Liver (tissue), 9 donors: Measurements from ENCODE around the gene ABHD12. TPM values are rescaled to one million over a fixed set of nuclear protein-coding genes. Genes with fewer than 3 reads are reported as not detected.

Experiments
- DNase-seq: peaks from one replicate; pipeline ENCODE4 v3.0.0-alpha.2; 2017; ENCODE audit warnings: low spot score
- H3K27ac ChIP-seq, 2 donors: one replicate each; pipeline ENCODE4 v1.7.0; 2013; ENCODE audit warnings: inconsistent platforms in 2 of 2, low read length in 2 of 2, control low read depth in 1 of 2, low read depth in 1 of 2, mild to moderate bottlenecking in 1 of 2
- H3K27me3 ChIP-seq, 4 donors: one replicate each; pipeline versions ENCODE4 v1.6.1 to v1.7.0; 2013; ENCODE audit warnings: low read length in 3 of 4, inconsistent platforms in 1 of 4, mild to moderate bottlenecking in 1 of 4, moderate library complexity in 1 of 4; ENCODE audit not compliant: control insufficient read depth in 4 of 4, insufficient read depth in 4 of 4
- H3K36me3 ChIP-seq, 4 donors: one replicate each; pipeline versions ENCODE4 v1.6.1 to v1.7.0; 2013; ENCODE audit warnings: low read length in 3 of 4, mild to moderate bottlenecking in 3 of 4, low read depth in 1 of 4, moderate library complexity in 1 of 4; ENCODE audit not compliant: control insufficient read depth in 4 of 4, insufficient read depth in 3 of 4
- H3K4me1 ChIP-seq, 4 donors: one replicate each; pipeline versions ENCODE4 v1.6.1 to v1.7.0; 2013; ENCODE audit warnings: low read length in 3 of 4, mild to moderate bottlenecking in 3 of 4, moderate library complexity in 1 of 4; ENCODE audit not compliant: control insufficient read depth in 4 of 4, insufficient read depth in 4 of 4
- H3K4me3 ChIP-seq, 3 donors: one replicate each; pipeline versions ENCODE4 v1.6.1 to v1.7.0; 2013; ENCODE audit warnings: low read length in 3 of 3, control low read depth in 1 of 3, low read depth in 1 of 3, mild to moderate bottlenecking in 1 of 3
- H3K9ac ChIP-seq, 2 donors: one replicate each; pipeline ENCODE4 v1.7.0; 2013; ENCODE audit warnings: low read length in 2 of 2, mild to moderate bottlenecking in 2 of 2, moderate library complexity in 2 of 2, control low read depth in 1 of 2, low read depth in 1 of 2
- H3K9me3 ChIP-seq, 4 donors: one replicate each; pipeline versions ENCODE4 v1.6.1 to v1.7.0; 2013; ENCODE audit warnings: low read length in 3 of 4; ENCODE audit not compliant: control insufficient read depth in 4 of 4
- EGR1 ChIP-seq, 2 donors: IDR thresholded peaks; 2 replicates each; pipeline ENCODE4 v1.6.1; 2016 to 2018; ENCODE audit warnings: antibody characterized with exemption in 2 of 2, low read depth in 2 of 2
- FOXA1 ChIP-seq: IDR thresholded peaks from 2 replicates; pipeline ENCODE4 v1.6.1; 2016; ENCODE audit warnings: antibody characterized with exemption
- GABPA ChIP-seq, 2 donors: IDR thresholded peaks in 1 of 2; conservative IDR thresholded peaks in 1 of 2; 2 replicates each; pipeline ENCODE4 v1.6.1; 2016; ENCODE audit warnings: antibody characterized with exemption in 2 of 2, mild to moderate bottlenecking in 1 of 2, moderate library complexity in 1 of 2
- HNF4A ChIP-seq, 2 donors: conservative IDR thresholded peaks; 2 replicates each; pipeline ENCODE4 v1.6.1; 2016; ENCODE audit warnings: antibody characterized with exemption in 2 of 2, mild to moderate bottlenecking in 2 of 2
- JUND ChIP-seq, 2 donors: IDR thresholded peaks; 2 replicates each; pipeline ENCODE4 v1.6.1; 2016; ENCODE audit warnings: antibody characterized with exemption in 2 of 2
- NR2F2 ChIP-seq: IDR thresholded peaks from 2 replicates; pipeline ENCODE4 v1.6.1; 2016; ENCODE audit warnings: antibody characterized with exemption
- RAD21 ChIP-seq, 2 donors: IDR thresholded peaks; 2 replicates each; pipeline ENCODE4 v1.6.1; 2016; ENCODE audit warnings: antibody characterized with exemption in 2 of 2, mild to moderate bottlenecking in 2 of 2
- TAF1 ChIP-seq: conservative IDR thresholded peaks from 2 replicates; pipeline ENCODE4 v1.6.1; 2016; ENCODE audit warnings: antibody characterized with exemption, mild to moderate bottlenecking
- WGBS: extraction: QIAGEN DNeasy Blood & Tissue Kit; methylation state at CpG from one replicate; pipeline ENCODE4 v1.1.7; 2013; 5-methylcytosine and 5-hydroxymethylcytosine counted together
- polyA plus RNA-seq, 2 donors: library from polyadenylated mRNA; stranded (reverse) in 1 of 2; unstranded in 1 of 2; fragments of 200-250 nt in 1 of 2; fragments of >200 nt in 1 of 2; fragmentation: Nextera tagmentation in 1 of 2; extraction: Ambion mirVana in 1 of 2; gene quantifications; one replicate each; pipeline versions ENCODE4 v1.2.1 to v1.2.3, GENCODE V29; 2013 to 2015
- total RNA-seq, 2 donors: library from RNA; depleted of rRNA; stranded (reverse); fragments of >200 nt; gene quantifications; one replicate each; pipeline ENCODE4 v1.2.3, GENCODE V29; 2014
- TF ChIP-seq, protein P1 (sequence below): IDR thresholded peaks from 2 replicates; pipeline ENCODE4 v1.6.1; 2016; ENCODE audit warnings: antibody characterized with exemption, mild to moderate bottlenecking
- TF ChIP-seq, protein P2 (sequence below): IDR thresholded peaks from 2 replicates; pipeline ENCODE4 v1.6.1; 2016; ENCODE audit warnings: antibody characterized with exemption
- donor health status: healthy.
- donor health status: healthy.
- donor health status: healthy.
- donor health status: healthy.
- donor health status: healthy.

Gene ABHD12
- total and polyA plus RNA-seq, 4 donors = 11.1 to 15.4 (median 12.9) TPM

DNA sequence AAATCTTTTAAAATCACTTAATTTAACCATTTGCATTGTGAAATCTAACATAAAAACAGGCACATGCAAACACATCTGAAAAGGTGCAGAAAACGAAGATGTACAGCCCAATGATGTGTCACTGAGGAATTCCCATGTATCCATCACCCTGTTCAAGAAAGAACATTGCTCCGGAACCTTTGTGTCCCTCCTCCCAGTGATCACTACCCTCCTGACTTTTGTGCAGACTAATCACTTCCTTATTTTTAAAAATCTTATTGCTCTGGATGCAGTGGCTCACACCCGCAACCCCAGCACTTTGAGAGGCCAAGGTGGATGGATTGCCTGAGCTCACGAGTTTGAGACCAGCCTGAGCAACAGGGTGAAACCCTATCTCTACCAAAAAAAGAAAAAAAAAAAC is 31.4 kb upstream of the ABHD12 start (continued):
- TF ChIP-seq, protein P1, sequence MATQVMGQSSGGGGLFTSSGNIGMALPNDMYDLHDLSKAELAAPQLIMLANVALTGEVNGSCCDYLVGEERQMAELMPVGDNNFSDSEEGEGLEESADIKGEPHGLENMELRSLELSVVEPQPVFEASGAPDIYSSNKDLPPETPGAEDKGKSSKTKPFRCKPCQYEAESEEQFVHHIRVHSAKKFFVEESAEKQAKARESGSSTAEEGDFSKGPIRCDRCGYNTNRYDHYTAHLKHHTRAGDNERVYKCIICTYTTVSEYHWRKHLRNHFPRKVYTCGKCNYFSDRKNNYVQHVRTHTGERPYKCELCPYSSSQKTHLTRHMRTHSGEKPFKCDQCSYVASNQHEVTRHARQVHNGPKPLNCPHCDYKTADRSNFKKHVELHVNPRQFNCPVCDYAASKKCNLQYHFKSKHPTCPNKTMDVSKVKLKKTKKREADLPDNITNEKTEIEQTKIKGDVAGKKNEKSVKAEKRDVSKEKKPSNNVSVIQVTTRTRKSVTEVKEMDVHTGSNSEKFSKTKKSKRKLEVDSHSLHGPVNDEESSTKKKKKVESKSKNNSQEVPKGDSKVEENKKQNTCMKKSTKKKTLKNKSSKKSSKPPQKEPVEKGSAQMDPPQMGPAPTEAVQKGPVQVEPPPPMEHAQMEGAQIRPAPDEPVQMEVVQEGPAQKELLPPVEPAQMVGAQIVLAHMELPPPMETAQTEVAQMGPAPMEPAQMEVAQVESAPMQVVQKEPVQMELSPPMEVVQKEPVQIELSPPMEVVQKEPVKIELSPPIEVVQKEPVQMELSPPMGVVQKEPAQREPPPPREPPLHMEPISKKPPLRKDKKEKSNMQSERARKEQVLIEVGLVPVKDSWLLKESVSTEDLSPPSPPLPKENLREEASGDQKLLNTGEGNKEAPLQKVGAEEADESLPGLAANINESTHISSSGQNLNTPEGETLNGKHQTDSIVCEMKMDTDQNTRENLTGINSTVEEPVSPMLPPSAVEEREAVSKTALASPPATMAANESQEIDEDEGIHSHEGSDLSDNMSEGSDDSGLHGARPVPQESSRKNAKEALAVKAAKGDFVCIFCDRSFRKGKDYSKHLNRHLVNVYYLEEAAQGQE = no peak

DNA sequence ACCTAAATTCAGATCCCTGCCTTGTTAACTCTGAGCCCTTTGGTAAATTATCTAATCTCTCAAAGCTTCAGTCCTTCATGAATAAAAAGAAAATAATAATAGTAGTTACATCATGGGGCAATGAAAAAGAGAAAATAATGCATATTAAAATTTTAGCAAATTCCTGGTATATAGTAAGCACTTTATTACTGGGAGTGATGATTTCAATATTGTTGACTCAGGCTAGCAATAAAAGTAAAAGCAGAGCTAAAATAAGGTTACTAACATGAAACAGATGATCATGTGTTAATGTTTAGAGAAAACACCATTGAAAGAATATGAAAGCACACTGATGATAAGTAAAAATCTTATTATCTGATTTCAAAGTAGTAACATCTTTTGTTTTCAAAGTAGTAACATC is 30.5 kb upstream of the ABHD12 start:
- TF ChIP-seq NR2F2 (no peak), TAF1 (no peak), EGR1 (IDR thresholded peaks at IDR 0.05; ENCODE audit: low read depth in 2 of 2) (no peak), GABPA (IDR thresholded peaks at IDR 0.05 in 1 of 2, conservative IDR thresholded peaks at IDR 0.05 in 1 of 2) (no peak)
- TF ChIP-seq, protein P2, sequence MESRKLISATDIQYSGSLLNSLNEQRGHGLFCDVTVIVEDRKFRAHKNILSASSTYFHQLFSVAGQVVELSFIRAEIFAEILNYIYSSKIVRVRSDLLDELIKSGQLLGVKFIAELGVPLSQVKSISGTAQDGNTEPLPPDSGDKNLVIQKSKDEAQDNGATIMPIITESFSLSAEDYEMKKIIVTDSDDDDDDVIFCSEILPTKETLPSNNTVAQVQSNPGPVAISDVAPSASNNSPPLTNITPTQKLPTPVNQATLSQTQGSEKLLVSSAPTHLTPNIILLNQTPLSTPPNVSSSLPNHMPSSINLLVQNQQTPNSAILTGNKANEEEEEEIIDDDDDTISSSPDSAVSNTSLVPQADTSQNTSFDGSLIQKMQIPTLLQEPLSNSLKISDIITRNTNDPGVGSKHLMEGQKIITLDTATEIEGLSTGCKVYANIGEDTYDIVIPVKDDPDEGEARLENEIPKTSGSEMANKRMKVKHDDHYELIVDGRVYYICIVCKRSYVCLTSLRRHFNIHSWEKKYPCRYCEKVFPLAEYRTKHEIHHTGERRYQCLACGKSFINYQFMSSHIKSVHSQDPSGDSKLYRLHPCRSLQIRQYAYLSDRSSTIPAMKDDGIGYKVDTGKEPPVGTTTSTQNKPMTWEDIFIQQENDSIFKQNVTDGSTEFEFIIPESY = no peak

DNA sequence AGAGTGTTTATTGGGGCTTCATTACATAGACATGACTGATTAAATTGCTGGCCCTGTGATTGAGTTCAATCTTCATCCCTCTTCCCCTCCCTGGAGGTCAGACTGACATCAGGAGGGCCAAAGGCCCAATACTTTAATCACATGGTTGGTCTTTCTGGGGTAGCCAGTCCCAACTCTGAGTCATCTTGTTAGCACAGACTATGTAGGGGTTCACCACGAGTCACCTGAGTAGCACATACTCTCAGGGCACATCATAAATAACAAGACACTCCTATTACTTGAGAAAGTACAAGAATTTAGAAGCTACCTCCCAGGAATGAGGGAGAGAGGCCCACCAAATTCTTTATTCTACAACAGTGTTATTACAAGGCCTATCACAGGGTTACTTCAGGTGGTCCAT is 28.1 kb upstream of the ABHD12 start:
- DNase-seq = no peak
- Histone ChIP-seq H3K36me3 (no peaks in the 10 kb centered on the region), H3K27ac (no peak overlapping the region), H3K9ac (no peak overlapping the region), H3K4me1 (no peaks in the 10 kb centered on the region), H3K27me3 (no peaks in the 10 kb centered on the region), H3K4me3 (no peak overlapping the region), H3K9me3 (no peaks in the 10 kb centered on the region)
- WGBS = 95% methylated on average over 1 of the region's 1 CpG
- TF ChIP-seq JUND (IDR thresholded peaks at IDR 0.05) (no peak), RAD21 (IDR thresholded peaks at IDR 0.05) (no peak), FOXA1 (no peak), HNF4A (conservative IDR thresholded peaks at IDR 0.05) (no peak)
- TF ChIP-seq, protein P1 = no peak
- TF ChIP-seq, protein P2 = no peak

More for the DNA sequence above, 30.5 kb upstream of the ABHD12 start:
- Histone ChIP-seq H3K4me1 (no peaks in the 10 kb centered on the region), H3K9me3 (no peaks in the 10 kb centered on the region), H3K27me3 (no peaks in the 10 kb centered on the region), H3K27ac (no peak overlapping the region), H3K36me3 (no peaks in the 10 kb centered on the region), H3K9ac (no peak overlapping the region), H3K4me3 (no peak overlapping the region)
- no peak for DNase-seq
